K562 treated with DMSO at 1 percent for 24 hours (cell line): Measurements from ENCODE around the gene KRTAP4-11. TPM values are rescaled to one million over a fixed set of nuclear protein-coding genes. Genes with fewer than 3 reads are reported as not detected.

Experiments used
- total RNA-seq: library from RNA; unstranded; fragments of 300-600 nt; gene quantifications from 2 replicates; pipeline ENCODE4 v1.2.3, GENCODE V29; 2022; ENCODE audit warnings: low read depth; ENCODE audit not compliant: insufficient read depth

Gene KRTAP4-11
- not detected in 2 replicates for total RNA-seq

GRCh38 chr17:41117846-41118386, at the start of gene KRTAP4-11:
Gene KRTAP4-11, minus strand, starts transcription at chr17:41118373. Its CDS starts 58 bp downstream, at chr17:41118315.

DNA sequence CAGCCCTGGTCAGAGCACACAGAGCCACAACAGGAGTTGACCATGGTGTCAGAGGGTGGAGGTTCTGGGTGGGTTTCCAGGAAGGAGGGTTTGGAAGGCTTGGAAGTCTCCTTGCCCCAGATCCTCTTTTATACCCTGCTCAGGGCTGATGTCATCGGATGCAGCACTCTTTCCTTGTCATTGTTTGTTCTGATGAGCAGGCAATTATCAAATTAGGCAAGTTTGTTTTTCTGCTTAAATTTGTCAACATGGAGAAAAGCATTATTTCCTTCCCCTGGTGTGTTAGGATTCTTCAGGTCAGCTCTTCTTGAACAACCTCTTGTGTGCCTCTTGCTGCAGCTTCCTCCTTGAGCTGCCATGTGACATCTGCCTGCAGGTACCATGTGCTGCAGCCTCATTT, 42.5 kb upstream of the KRTAP4-11 start, which contains the start of gene KRTAP4-4:
TSS of gene KRTAP4-4 (minus strand) at position 101 of the 400 bp plus-strand sequence. CDS start at position 44, 57 bp downstream.

GRCh38 chr17:41149652-41149985, 31.4 kb upstream of the KRTAP4-11 start, which contains the start of gene KRTAP4-5:
Gene KRTAP4-5, minus strand, starts transcription at chr17:41149825. Its CDS starts 58 bp downstream, at chr17:41149767.

DNA sequence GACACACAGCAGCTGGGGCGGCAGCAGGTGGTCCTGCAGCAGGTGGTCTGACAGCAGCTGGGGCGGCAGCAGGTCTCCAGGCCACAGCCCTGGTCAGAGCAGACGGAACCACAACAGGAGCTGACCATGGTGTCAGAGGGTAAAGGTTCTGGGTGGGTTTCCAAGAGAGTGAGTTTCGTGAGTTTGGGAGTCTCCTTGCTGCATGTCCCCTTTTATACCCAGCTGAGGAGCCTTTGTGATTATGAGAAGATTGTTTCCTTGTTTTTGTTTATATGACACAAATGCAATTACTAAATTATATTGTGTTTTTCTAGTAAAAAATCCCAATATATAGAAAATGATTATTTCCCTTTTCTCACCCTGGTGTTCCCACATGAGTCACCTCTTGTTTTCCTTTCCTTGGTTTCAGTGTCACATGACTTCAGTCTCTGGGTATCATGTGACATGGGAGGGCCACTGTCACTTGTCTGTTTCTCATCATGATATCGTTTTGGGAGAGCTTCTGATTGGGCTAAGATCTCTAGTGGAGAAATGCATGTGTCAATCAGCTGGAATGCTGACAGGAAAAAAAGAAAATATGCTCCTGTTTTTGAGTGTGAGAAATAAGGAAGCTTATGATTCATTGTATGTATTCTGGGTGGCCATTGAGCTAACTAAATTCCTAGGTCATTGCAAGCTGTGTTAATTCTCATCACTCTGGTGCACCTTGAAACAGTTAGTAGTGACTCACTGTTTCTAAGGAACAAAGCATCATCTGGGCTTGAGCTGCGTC, 22.4 kb upstream of the KRTAP4-11 start, which contains the start of gene KRTAP4-6:
TSS of gene KRTAP4-6 (minus strand) at position 185 of the 772 bp plus-strand sequence. CDS start at position 128, 57 bp downstream.

DNA sequence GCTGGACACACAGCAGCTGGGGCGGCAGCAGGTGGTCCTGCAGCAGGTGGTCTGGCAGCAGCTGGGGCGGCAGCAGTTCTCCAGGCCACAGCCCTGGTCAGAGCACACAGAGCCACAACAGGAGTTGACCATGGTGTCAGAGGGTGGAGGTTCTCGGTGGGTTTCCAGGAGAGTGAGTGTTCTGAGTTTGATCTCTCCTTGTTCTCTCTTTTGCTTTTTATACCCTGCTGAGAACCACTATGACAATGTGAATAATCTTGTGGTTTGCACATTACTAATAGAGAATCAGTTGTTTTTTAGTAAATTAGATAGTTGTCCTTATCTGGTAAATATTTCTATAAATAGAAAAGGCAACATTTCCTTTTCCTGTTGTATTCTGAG, 5.8 kb upstream of the KRTAP4-11 start, which contains the start of gene KRTAP4-12:
TSS of gene KRTAP4-12 (minus strand) at position 192 of the 381 bp plus-strand sequence. CDS start at position 132, 60 bp downstream.

DNA sequence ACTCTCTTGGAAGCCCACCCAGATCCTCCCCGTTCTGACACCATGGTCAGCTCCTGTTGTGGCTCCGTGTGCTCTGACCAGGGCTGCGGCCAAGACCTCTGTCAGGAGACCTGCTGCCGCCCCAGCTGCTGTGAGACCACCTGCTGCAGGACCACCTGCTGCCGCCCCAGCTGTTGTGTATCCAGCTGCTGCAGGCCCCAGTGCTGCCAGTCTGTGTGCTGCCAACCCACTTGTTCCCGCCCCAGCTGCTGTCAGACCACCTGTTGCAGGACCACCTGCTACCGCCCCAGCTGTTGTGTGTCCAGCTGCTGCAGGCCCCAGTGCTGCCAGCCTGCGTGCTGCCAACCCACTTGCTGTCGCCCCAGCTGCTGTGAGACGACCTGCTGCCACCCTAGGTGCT, 12.8 kb downstream of the KRTAP4-11 start, which contains the start of gene KRTAP4-9:
TSS of gene KRTAP4-9 (plus strand) at position 43 of the 400 bp plus-strand sequence. CDS start at position 43, 0 bp downstream.

GRCh38 chr17:41101586-41102259, 16.4 kb downstream of the KRTAP4-11 start, which contains the start of gene KRTAP4-16:
Gene KRTAP4-16, minus strand, starts transcription at chr17:41102209. Its CDS starts 0 bp downstream, at chr17:41102209.

DNA sequence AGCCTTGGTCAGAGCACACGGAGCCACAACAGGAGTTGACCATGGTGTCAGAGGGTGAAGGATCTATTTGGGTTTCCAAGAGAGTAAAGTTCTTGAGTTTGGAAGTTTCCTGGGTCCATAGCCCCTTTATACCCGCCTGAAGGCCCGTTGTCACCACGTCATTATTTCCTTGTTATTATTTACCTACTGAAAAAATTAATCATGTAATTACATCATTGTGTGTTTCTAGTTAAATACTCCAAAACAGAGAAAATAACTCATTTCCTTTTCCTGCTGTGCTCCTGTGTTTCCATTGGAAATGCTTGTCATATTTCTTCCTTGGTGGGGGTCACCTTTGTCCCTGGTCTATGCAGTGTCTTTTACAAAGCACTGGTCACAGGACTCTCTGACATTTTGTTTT, 20.1 kb downstream of the KRTAP4-11 start, which contains the start of gene KRTAP4-8:
TSS of gene KRTAP4-8 (minus strand) at position 101 of the 400 bp plus-strand sequence. CDS start at position 43, 58 bp downstream.

DNA sequence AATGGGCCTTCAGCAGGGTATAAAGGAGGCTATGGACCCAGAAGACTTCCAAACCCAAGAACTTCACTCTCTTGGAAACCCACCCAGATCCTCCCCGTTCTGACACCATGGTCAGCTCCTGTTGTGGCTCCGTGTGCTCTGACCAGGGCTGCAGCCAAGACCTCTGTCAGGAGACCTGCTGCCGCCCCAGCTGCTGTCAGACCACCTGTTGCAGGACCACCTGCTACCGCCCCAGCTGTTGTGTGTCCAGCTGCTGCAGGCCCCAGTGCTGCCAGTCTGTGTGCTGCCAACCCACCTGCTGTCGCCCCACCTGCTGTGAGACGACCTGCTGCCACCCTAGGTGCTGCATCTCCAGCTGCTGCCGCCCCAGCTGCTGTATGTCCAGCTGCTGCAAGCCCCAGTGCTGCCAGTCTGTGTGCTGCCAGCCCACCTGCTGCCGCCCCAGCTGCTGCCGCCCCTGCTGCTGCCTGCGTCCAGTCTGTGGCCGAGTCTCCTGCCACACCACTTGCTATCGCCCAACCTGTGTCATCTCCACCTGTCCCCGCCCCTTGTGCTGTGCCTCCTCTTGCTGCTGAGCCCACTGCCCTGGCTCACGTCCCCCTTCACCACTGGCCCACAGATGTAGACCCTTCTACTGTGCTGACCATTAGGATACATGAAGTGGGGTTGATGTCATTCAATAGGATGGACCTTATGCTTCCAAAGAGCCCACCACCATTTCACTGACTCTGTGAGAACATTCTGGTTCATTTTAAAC, 33.9 kb downstream of the KRTAP4-11 start, which contains the start of gene KRTAP4-7:
TSS of gene KRTAP4-7 (plus strand) at position 51 of the 757 bp plus-strand sequence. CDS start at position 108, 57 bp downstream.

Other genes starting within 250 kb of the KRTAP4-11 start
- gene KRT20, start 233.1 kb downstream of the KRTAP4-11 start, total RNA-seq = not detected in 2 replicates
- gene KRT23, start 180.7 kb downstream of the KRTAP4-11 start, total RNA-seq = not detected in 2 replicates
- gene KRT39, start 151.4 kb downstream of the KRTAP4-11 start, total RNA-seq = not detected in 2 replicates
- gene KRT40, start 134.0 kb downstream of the KRTAP4-11 start, total RNA-seq = not detected in 2 replicates
- not detected in 2 replicates for gene KRTAP3-3, start 124.2 kb downstream of the KRTAP4-11 start, total RNA-seq
- not detected in 2 replicates for gene KRTAP3-2, start 118.5 kb downstream of the KRTAP4-11 start, total RNA-seq
- gene KRTAP3-1, start 109.2 kb downstream of the KRTAP4-11 start, total RNA-seq = not detected in 2 replicates
- not detected in 2 replicates for gene KRTAP1-5, start 91.2 kb downstream of the KRTAP4-11 start, total RNA-seq
- not detected in 2 replicates for gene KRTAP1-4, start 88.2 kb downstream of the KRTAP4-11 start, total RNA-seq
- not detected in 2 replicates for gene KRTAP1-3, start 83.5 kb downstream of the KRTAP4-11 start, total RNA-seq
- gene KRTAP1-1, start 76.9 kb downstream of the KRTAP4-11 start, total RNA-seq = not detected in 2 replicates
- gene KRTAP2-1, start 71.1 kb downstream of the KRTAP4-11 start, total RNA-seq = not detected in 2 replicates
- not detected in 2 replicates for gene KRTAP2-2, start 63.1 kb downstream of the KRTAP4-11 start, total RNA-seq
- not detected in 2 replicates for gene KRTAP2-3, start 58.3 kb downstream of the KRTAP4-11 start, total RNA-seq
- not detected in 2 replicates for gene KRTAP2-4, start 52.5 kb downstream of the KRTAP4-11 start, total RNA-seq
- not detected in 2 replicates for gene KRTAP4-7, start 34.2 kb downstream of the KRTAP4-11 start, total RNA-seq
- gene KRTAP4-8, start 20.2 kb downstream of the KRTAP4-11 start, total RNA-seq = not detected in 2 replicates
- gene KRTAP4-16, start 16.2 kb downstream of the KRTAP4-11 start, total RNA-seq = not detected in 2 replicates
- gene KRTAP4-9, start 13.0 kb downstream of the KRTAP4-11 start, total RNA-seq = not detected in 2 replicates
- gene KRTAP4-12, start 5.8 kb upstream of the KRTAP4-11 start, total RNA-seq = not detected in 2 replicates
- not detected in 2 replicates for gene KRTAP4-6, start 22.2 kb upstream of the KRTAP4-11 start, total RNA-seq
- gene KRTAP4-5, start 31.5 kb upstream of the KRTAP4-11 start, total RNA-seq = not detected in 2 replicates
- gene KRTAP4-4, start 42.4 kb upstream of the KRTAP4-11 start, total RNA-seq = not detected in 2 replicates
- not detected in 2 replicates for gene KRTAP4-3, start 49.8 kb upstream of the KRTAP4-11 start, total RNA-seq
- gene KRTAP4-2, start 59.8 kb upstream of the KRTAP4-11 start, total RNA-seq = not detected in 2 replicates
- not detected in 2 replicates for gene KRTAP4-1, start 66.5 kb upstream of the KRTAP4-11 start, total RNA-seq
- gene KRTAP9-1, start 71.5 kb upstream of the KRTAP4-11 start, total RNA-seq = not detected in 2 replicates
- not detected in 2 replicates for gene KRTAP9-2, start 108.3 kb upstream of the KRTAP4-11 start, total RNA-seq
- gene KRTAP9-3, start 114.1 kb upstream of the KRTAP4-11 start, total RNA-seq = not detected in 2 replicates
- not detected in 2 replicates for gene KRTAP9-8, start 119.6 kb upstream of the KRTAP4-11 start, total RNA-seq
- gene KRTAP9-4, start 131.3 kb upstream of the KRTAP4-11 start, total RNA-seq = not detected in 2 replicates
- not detected in 2 replicates for gene KRTAP9-9, start 137.0 kb upstream of the KRTAP4-11 start, total RNA-seq
- not detected in 2 replicates for gene KRTAP9-6, start 147.0 kb upstream of the KRTAP4-11 start, total RNA-seq
- gene KRTAP9-7, start 157.3 kb upstream of the KRTAP4-11 start, total RNA-seq = not detected in 2 replicates
- gene KRTAP29-1, start 184.5 kb upstream of the KRTAP4-11 start, total RNA-seq = not detected in 2 replicates
- not detected in 2 replicates for gene KRTAP16-1, start 190.9 kb upstream of the KRTAP4-11 start, total RNA-seq
- not detected in 2 replicates for gene KRTAP17-1, start 197.3 kb upstream of the KRTAP4-11 start, total RNA-seq
- gene KRT33A, start 232.5 kb upstream of the KRTAP4-11 start, total RNA-seq = not detected in 2 replicates